Measurements from ENCODE around the gene HEXD. TPM values are rescaled to one million over a fixed set of nuclear protein-coding genes. Genes with fewer than 3 reads are reported as not detected.

Gene HEXD
- total RNA-seq, 4 donors from 2014 or later: 15.7 to 27.1 (median 20.6) TPM

Small RNA genes within 50 kb of the gene (small RNA-seq; reads per million reads assigned to genes)
- 0 reads per million in 3 donors for gene RF00019

Other genes with a start within 250 kb of the HEXD start
- 10 to 100 TPM in 3 of 4 donors, 1 to 10 TPM in 1; 8.4 to 21.6 (median 16.4) TPM for gene CCDC57, start 205.5 kb upstream of the HEXD start, total RNA-seq
- gene SLC16A3, start 189.3 kb upstream of the HEXD start, total RNA-seq: 10 to 100 TPM; 17.0 to 28.8 (median 23.4) TPM
- 10 to 100 TPM; 47.2 to 65.5 (median 61.0) TPM for gene CSNK1D, start 144.6 kb upstream of the HEXD start, total RNA-seq
- gene CD7, start 100.7 kb upstream of the HEXD start, total RNA-seq: 1 to 10 TPM in 2 of 4 donors, under 1 TPM in 1, not detected in 1; 0.91 to 5.7 (median 2.0) TPM
- 10 to 100 TPM in 3 of 4 donors, 1 to 10 TPM in 1; 10.0 to 41.1 (median 22.2) TPM for gene SECTM1, start 84.6 kb upstream of the HEXD start, total RNA-seq
- not detected for gene TEX19, start 59.1 kb upstream of the HEXD start, total RNA-seq
- not detected for gene UTS2R, start 46.6 kb upstream of the HEXD start, total RNA-seq
- 10 to 100 TPM; 21.6 to 35.3 (median 28.5) TPM for gene OGFOD3, start 239 bp downstream of the HEXD start, total RNA-seq
- 10 to 100 TPM; 40.7 to 78.3 (median 69.7) TPM for gene CYBC1, start 32.4 kb downstream of the HEXD start, total RNA-seq
- 10 to 100 TPM; 26.2 to 30.9 (median 29.3) TPM for gene NARF, start 40.4 kb downstream of the HEXD start, total RNA-seq
- gene FOXK2, start 101.4 kb downstream of the HEXD start, total RNA-seq: 10 to 100 TPM; 27.0 to 51.6 (median 45.3) TPM
- gene WDR45B, start 230.1 kb downstream of the HEXD start, total RNA-seq: 10 to 100 TPM; 57.3 to 81.4 (median 74.4) TPM

All from esophagus muscularis mucosa (tissue), 4 donors.